Breast epithelium (tissue), 3 donors: ENCODE measurements around the gene STPG3.

Source experiments
- POLR2AphosphoS5 ChIP-seq, 3 donors: sonication (generic); formaldehyde crosslinking; IDR thresholded peaks; one replicate each; pipeline ENCODE4 v1.6.1; 2017; ENCODE audit warnings: antibody characterized with exemption in 3 of 3
- TF ChIP-seq, protein P1 (sequence below), 3 donors: fragments of 450-650 bp; IDR thresholded peaks; one replicate each; pipeline ENCODE4 v1.5.1; 2016 to 2017; ENCODE audit warnings: antibody characterized with exemption in 3 of 3, mild to moderate bottlenecking in 3 of 3, moderate library complexity in 3 of 3

DNA sequence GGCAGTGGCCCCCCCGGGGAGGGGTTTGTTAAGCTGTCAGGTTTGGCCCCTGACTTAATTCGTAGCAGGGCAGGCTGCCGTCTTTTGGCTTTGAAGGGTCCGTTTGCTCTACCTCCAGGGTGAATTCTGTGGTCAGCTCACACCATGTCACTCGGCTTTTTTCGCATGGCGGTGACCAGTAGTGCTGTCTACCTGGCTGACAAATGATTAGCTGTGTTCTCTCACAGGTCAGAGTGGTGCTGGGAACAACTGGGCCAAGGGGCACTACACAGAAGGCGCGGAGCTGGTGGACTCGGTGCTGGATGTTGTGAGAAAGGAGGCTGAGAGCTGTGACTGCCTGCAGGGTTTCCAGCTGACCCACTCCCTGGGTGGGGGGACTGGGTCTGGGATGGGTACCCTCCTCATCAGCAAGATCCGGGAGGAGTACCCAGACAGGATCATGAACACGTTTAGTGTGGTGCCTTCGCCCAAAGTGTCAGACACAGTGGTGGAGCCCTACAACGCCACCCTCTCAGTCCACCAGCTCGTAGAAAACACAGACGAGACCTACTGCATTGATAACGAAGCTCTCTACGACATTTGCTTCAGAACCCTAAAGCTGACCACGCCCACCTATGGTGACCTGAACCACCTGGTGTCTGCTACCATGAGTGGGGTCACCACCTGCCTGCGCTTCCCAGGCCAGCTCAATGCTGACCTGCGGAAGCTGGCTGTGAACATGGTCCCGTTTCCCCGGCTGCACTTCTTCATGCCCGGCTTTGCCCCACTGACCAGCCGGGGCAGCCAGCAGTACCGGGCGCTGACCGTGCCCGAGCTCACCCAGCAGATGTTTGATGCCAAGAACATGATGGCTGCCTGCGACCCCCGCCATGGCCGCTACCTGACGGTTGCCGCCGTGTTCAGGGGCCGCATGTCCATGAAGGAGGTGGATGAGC is 8.6 kb upstream of the STPG3 start:
- TF ChIP-seq POLR2AphosphoS5 (IDR thresholded peaks at IDR 0.05), result peak in 1 of 3 donors; percentile 54
- TF ChIP-seq, protein P1, sequence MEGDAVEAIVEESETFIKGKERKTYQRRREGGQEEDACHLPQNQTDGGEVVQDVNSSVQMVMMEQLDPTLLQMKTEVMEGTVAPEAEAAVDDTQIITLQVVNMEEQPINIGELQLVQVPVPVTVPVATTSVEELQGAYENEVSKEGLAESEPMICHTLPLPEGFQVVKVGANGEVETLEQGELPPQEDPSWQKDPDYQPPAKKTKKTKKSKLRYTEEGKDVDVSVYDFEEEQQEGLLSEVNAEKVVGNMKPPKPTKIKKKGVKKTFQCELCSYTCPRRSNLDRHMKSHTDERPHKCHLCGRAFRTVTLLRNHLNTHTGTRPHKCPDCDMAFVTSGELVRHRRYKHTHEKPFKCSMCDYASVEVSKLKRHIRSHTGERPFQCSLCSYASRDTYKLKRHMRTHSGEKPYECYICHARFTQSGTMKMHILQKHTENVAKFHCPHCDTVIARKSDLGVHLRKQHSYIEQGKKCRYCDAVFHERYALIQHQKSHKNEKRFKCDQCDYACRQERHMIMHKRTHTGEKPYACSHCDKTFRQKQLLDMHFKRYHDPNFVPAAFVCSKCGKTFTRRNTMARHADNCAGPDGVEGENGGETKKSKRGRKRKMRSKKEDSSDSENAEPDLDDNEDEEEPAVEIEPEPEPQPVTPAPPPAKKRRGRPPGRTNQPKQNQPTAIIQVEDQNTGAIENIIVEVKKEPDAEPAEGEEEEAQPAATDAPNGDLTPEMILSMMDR (IDR thresholded peaks at IDR 0.05), result no peak
